HG03159 (cell line): ENCODE measurements around the gene PPDPF.

Source experiments
- ATAC-seq: cut with Tn5 transposase; IDR thresholded peaks from one replicate; pipeline ENCODE4 v1.9.1; 2021; ENCODE audit warnings: mild to moderate bottlenecking, moderate library complexity; ENCODE audit not compliant: unreplicated experiment

The PPDPF gene

DNA sequence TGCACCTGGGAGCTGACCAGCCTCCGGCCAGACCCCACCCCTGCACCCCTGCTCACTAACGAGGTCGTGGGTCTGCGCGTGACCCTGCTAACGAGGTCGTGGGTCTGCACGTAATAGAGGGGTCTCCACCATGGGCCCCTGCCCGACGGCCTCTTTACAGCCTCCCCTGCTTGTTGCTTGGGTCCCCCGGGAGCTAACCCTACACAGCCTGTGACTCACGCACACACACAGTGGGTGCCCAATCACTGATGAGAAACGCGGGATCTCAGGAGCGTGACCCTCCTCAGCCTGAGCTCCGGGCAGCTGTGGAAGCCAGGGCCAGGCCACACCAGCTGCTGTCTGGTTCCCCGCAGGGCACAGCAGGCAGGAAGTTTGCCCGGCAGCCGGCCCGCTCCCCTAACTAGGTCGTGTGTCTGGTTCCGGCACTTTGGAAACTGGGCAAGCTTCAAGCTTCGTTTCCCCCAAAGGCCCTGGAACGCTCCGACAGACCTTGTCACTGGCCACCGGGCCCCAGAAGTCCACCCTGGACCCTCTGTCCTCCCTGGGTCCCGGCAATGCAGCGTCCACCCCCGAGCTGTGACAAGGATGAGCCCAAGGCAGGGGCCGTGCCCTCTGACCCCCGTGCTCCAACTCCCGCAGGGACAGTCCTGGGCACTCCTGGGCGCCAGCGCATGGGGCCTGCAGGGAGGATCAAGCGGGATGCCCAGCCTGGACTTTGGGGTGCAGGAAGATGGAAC is 15.8 kb downstream of the PPDPF start:
- ATAC-seq: no peak

- no peak for ATAC-seq
These were observed 16.5 kb downstream of the PPDPF start, which contains the start of gene PTK6 for GRCh38 chr20:63536997-63537524. Gene PTK6 (minus strand): TSS chr20:63537376. CDS start chr20:63537314, 62 bp downstream.

DNA sequence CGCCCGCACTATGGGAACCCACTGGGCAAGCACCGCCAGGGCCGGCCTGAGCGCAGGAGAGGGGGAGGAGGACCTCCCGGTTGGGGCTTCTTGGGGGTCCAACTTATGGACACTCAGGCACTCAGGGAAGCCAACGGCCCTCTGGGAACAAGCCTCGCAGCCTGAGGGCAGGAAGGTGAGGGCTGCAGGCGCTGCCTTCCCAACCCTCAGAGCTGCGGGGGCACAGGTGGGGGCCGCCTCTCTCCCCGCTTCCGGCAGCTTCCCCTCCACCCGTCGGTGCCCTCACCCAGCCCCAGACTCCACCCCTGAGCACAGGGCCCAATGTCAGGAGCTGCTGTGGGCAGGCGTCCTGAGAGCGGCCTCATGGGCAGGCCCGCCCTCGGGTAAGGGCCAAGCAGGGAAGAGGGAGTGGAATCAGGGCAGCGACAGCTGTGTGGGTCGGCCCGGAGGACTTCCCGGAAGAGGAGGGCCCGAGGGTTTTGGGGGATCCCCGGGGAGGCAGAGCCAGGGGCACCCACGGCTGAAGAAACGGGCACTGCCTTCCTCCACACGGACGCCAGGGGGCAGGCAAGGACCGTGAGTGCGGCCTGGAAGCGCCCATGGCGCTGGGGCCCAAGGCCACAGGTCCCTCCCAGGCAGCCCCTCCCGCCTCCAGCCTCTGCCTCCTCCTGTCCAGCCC is 17.1 kb downstream of the PPDPF start:
- peak; percentile 80 for ATAC-seq

DNA sequence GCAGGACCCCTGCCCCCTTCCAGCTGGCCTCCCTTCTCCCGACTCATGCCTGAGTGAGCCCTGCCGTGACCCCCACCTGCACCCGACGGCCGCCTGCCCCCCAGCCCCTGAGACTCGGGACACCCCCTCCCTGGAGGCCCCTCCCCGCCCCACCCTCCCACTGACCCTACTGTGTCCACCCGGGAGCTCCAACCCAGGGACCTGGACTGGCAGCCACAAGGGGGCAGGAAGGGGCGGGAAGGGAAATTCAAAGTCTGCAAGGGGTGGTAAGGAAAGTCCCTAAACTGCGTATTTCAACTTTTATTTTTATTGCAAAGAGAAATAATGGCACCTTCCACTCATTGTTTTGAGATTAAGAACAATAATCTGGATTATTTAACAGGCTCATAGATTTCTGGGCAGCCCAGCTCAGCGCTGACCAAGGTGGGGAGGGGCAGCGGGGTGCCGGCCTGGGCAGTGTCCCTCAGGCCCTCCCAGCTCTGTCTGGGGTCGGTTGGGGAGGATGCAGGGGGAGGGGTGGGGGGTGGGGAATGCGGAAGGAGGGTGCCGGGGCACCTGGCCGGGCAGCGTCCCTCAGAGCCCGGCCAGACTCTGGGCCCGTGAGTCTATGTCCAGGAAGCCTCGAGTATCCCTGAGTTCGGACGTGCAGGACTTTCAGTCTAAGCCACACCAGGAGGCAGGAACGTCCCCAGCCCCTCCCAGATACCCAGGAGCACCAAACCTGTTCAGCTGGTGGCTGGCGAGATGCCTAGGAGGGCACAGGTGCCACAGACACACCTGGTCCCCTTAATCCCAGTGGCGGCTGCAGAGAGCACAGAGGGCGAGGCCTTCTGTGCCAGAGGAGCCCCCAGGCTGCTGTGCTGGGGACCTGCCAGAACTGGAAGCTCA is 17.9 kb downstream of the PPDPF start:
- peak; percentile 3 for ATAC-seq

- no peak for ATAC-seq
These were observed 18.5 kb downstream of the PPDPF start for GRCh38 chr20:63539092-63539430.

- no peak for ATAC-seq
These were observed 19.1 kb downstream of the PPDPF start for GRCh38 chr20:63539441-63540370.

DNA sequence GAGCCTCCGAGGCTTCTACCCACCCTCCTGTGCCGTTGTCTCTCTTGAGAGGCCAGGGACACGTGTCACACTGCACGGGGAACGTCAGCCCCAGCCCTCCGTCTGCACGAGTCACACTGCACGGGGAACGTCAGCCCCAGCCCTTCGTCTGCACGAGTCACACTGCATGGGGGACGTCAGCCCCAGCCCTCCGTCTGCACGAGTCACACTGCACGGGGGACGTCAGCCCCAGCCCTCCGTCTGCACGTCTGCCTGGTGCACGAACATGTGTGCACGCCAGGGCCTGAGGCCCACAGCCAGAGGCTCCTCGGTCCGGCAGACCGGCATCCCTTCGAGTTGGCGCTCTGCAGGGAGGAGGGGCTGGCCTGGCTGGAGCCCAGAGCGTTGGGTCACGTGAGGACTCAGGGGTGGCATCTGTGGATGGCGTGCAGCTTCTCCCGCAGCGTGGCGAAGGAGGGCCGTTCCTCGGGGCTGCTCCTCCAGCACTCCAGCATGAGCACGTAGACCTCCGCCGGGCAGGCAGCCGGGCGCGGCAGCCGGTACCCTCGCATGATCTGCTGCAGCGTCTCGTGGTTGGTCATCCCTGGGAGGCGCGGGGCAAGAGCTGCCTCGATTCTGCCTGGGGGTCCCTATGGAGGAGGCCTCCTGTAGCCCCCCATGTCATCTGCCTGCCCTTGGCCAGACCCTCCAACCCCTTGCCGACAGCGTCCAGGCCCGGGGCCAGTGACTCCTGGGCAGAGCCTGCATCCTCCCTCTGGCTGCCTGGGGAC is 20.0 kb downstream of the PPDPF start:
- ATAC-seq: no peak

GRCh38 chr20:63541371-63541770 is 20.8 kb downstream of the PPDPF start:
- ATAC-seq: no peak

DNA sequence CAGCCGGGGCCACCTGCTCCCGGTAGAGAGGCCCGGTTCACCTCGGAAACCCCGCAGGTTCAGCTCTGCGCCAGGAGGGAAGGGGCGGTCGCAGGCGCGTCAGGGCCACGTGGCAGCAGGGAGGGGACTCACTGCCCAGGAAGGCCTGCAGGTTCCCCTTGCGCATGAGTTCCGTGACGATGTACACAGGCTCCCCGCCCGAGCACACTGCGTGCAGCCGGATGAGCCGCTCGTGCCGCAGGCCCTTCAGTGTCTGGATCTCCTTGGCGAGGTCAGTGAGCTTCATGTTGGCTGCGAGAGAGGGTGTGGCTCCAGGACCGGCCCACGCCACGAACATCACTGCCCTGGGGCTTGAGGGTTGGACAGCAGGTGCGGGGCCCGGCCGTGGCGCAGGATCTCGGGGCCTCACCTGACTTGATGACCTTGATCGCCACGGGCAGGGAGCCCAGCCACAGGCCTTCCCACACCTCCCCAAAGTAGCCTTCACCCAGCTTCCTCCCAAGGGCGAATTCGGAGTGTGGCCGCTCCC is 21.5 kb downstream of the PPDPF start:
- no peak for ATAC-seq

- no peak for ATAC-seq
These were observed 22.1 kb downstream of the PPDPF start for GRCh38 chr20:63542696-63543095.

- ATAC-seq: no peak
These were observed 22.6 kb downstream of the PPDPF start for GRCh38 chr20:63543131-63543530.

- ATAC-seq: no peak
These were observed 23.2 kb downstream of the PPDPF start for GRCh38 chr20:63543733-63544132.

DNA sequence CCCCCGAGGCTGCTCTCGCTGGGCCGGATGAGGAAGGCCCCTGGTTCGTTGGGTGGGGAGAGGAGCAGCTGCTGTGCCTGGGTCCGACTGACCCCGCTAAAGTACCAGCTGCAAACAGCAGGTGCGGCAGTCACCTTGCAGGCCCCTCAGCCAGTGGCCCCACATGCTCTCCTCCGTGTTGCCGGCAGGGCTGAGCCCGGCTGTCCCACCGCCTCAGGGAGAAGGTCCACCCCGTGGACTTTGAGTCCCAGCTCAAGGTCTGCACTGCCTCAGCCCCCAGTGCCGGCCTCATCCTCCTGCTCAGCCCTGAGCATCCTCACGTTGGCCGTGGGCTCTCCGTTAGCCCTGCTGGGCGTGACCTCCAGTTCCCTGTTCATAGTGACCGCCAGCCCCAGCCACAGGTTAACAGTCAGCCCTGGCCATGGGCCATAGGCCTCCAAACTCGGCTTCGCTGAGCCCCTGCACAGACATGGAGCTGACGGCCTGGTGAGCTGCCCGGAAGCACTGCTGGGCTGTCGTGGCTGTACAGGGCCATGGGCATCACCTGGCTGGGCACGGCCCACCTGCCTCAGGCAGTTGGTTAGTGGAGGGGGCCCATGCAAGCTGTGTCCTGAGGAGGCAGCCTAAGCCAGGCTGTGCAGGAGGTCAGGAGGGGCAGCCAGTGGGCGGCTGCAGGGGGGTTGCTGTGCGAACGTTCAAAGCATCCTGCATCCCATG is 23.8 kb downstream of the PPDPF start:
- no peak for ATAC-seq

DNA sequence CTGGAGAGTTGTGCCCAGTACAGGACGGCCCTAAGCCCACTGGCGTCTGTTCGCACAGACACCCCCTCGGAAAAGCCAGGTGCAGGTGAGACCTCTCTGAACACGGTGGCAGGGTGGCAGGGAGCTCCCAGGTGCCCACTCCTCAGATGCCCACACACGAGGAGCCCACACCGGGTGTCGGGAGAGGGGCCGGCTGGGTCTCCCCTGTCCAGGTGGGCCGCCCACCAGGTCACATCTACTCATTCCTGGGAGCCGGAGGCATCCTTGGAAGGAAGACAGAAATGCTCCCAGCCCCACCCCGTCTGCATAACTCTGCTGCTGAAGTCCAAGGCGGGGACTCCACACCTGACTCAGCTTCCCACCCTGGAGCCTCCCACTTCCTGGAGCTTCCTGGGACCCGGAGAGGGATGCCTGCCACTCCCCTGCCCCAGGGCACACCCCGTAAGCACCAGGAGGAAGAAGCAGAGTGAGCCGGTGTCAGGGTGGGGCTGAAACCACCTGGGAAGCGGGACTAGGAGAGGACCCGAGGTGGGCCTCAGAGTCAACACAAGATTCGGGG is 24.5 kb downstream of the PPDPF start:
- no peak for ATAC-seq

- no peak for ATAC-seq
These were observed 25.2 kb downstream of the PPDPF start for GRCh38 chr20:63545814-63546213.

- no peak for ATAC-seq
These were observed 25.8 kb downstream of the PPDPF start for GRCh38 chr20:63546256-63546955.

- ATAC-seq: no peak
These were observed 26.6 kb downstream of the PPDPF start for GRCh38 chr20:63546956-63547724.
